Mesenchymal stem cell (in vitro differentiated cells and primary cell): ENCODE measurements around the gene EPOP. TPM values are rescaled to one million over a fixed set of nuclear protein-coding genes. Genes with fewer than 3 reads are reported as not detected.

Experiments
- DNase-seq: peaks from one replicate; pipeline ENCODE4 v3.0.0-alpha.2; 2013
- H2AFZ ChIP-seq: one replicate; pipeline ENCODE4 v1.6.1; 2013; ENCODE audit warnings: low read depth, mild to moderate bottlenecking, control low read depth, inconsistent platforms, low read length, moderate library complexity
- H2AK5ac ChIP-seq: 2 replicates; pipeline ENCODE4 v1.6.1; 2013; ENCODE audit warnings: low read length, moderate library complexity, mild to moderate bottlenecking, inconsistent platforms; ENCODE audit not compliant: severe bottlenecking
- H2BK120ac ChIP-seq: one replicate; pipeline ENCODE4 v1.6.1; 2013; ENCODE audit warnings: low read depth, mild to moderate bottlenecking, inconsistent platforms, low read length, moderate library complexity
- H2BK12ac ChIP-seq, 2 experiments: one replicate each; pipeline ENCODE4 v1.6.1; 2013; ENCODE audit warnings: inconsistent platforms in 2 of 2, low read length in 2 of 2, mild to moderate bottlenecking in 2 of 2, moderate library complexity in 2 of 2, control low read depth in 1 of 2
- H2BK15ac ChIP-seq: one replicate; pipeline ENCODE4 v1.6.1; 2013; ENCODE audit warnings: mild to moderate bottlenecking, low read depth, inconsistent platforms; ENCODE audit not compliant: poor library complexity, severe bottlenecking
- H2BK5ac ChIP-seq: 2 replicates; pipeline ENCODE4 v1.6.1; 2013; ENCODE audit warnings: low read depth, mild to moderate bottlenecking, low read length, control low read depth, inconsistent platforms; ENCODE audit not compliant: poor library complexity, severe bottlenecking
- H3K14ac ChIP-seq, 2 experiments: one replicate each; pipeline ENCODE4 v1.6.1; 2013; ENCODE audit warnings: inconsistent platforms in 2 of 2, low read length in 2 of 2, control low read depth in 1 of 2, mild to moderate bottlenecking in 1 of 2, moderate library complexity in 1 of 2
- H3K18ac ChIP-seq, 2 experiments: one replicate each; pipeline ENCODE4 v1.6.1; 2013; ENCODE audit warnings: inconsistent platforms in 2 of 2, low read length in 2 of 2, control low read depth in 1 of 2, low read depth in 1 of 2, mild to moderate bottlenecking in 1 of 2
- H3K23ac ChIP-seq, 2 experiments: one replicate each; pipeline ENCODE4 v1.6.1; 2013; ENCODE audit warnings: inconsistent platforms in 2 of 2, low read length in 2 of 2, mild to moderate bottlenecking in 2 of 2, moderate library complexity in 2 of 2, control low read depth in 1 of 2
- H3K27ac ChIP-seq: 2 replicates; pipeline ENCODE4 v1.5.1; 2013; ENCODE audit warnings: mild to moderate bottlenecking, moderate library complexity, low read length, control low read depth, inconsistent platforms; ENCODE audit not compliant: poor library complexity, severe bottlenecking
- H3K27me3 ChIP-seq, 2 experiments: 2 replicates each; pipeline versions ENCODE4 v1.6.1 to v1.7.0; 2013; ENCODE audit warnings: low read length in 2 of 2, mild to moderate bottlenecking in 2 of 2, moderate library complexity in 2 of 2, control low read depth in 1 of 2, inconsistent platforms in 1 of 2; ENCODE audit not compliant: control insufficient read depth in 1 of 2, insufficient read depth in 1 of 2
- H3K36me3 ChIP-seq, 2 experiments: 2 replicates each; pipeline versions ENCODE4 v1.6.1 to v1.7.0; 2013; ENCODE audit warnings: low read length in 2 of 2, control low read depth in 1 of 2, inconsistent platforms in 1 of 2, low read depth in 1 of 2, mild to moderate bottlenecking in 1 of 2; ENCODE audit not compliant: insufficient read depth in 2 of 2, control insufficient read depth in 1 of 2
- H3K4ac ChIP-seq, 2 experiments: one replicate each; pipeline ENCODE4 v1.6.1; 2013; ENCODE audit warnings: inconsistent platforms in 2 of 2, low read length in 2 of 2, mild to moderate bottlenecking in 2 of 2, moderate library complexity in 2 of 2, control low read depth in 1 of 2, low read depth in 1 of 2
- H3K4me1 ChIP-seq: 2 replicates; pipeline ENCODE4 v1.6.1; 2013; ENCODE audit warnings: low read depth, low read length, control low read depth; ENCODE audit not compliant: control insufficient read depth, insufficient read depth
- H3K4me2 ChIP-seq: 2 replicates; pipeline ENCODE4 v1.6.1; 2013; ENCODE audit warnings: low read length, mild to moderate bottlenecking, inconsistent platforms; ENCODE audit not compliant: poor library complexity, severe bottlenecking
- H3K4me3 ChIP-seq, 2 experiments: 2 replicates each; pipeline versions ENCODE4 v1.5.1 to v1.7.0; 2013; ENCODE audit warnings: low read length in 2 of 2, mild to moderate bottlenecking in 2 of 2, control low read depth in 1 of 2, low read depth in 1 of 2; ENCODE audit not compliant: insufficient read depth in 1 of 2
- H3K79me1 ChIP-seq: replicated peaks from 2 replicates; pipeline ENCODE4 v1.6.1; 2013; ENCODE audit warnings: mild to moderate bottlenecking, control low read depth, low read length, inconsistent platforms; ENCODE audit not compliant: poor library complexity, severe bottlenecking
- H3K9ac ChIP-seq: 2 replicates; pipeline ENCODE4 v1.7.0; 2013; ENCODE audit warnings: mild to moderate bottlenecking, low read length, moderate library complexity
- H3K9me3 ChIP-seq: 2 replicates; pipeline ENCODE4 v1.7.0; 2013; ENCODE audit warnings: mild to moderate bottlenecking, low read length; ENCODE audit not compliant: control insufficient read depth
- H4K8ac ChIP-seq: one replicate; pipeline ENCODE4 v1.6.1; 2013; ENCODE audit warnings: inconsistent platforms, mild to moderate bottlenecking, low read length, moderate library complexity
- H4K91ac ChIP-seq: one replicate; pipeline ENCODE4 v1.6.1; 2013; ENCODE audit warnings: mild to moderate bottlenecking, low read length, inconsistent platforms
- WGBS: methylation state at CpG from one replicate; pipeline ENCODE4 v1.1.7; 2013; ENCODE audit warnings: mixed read lengths; 5-methylcytosine and 5-hydroxymethylcytosine counted together
- polyA plus RNA-seq, 2 experiments: library from polyadenylated mRNA; stranded (reverse); fragments of 200-250 nt; gene quantifications; one replicate each; pipeline ENCODE4 v1.2.3, GENCODE V29; 2013

EPOP gene
- polyA plus RNA-seq (2013, experiment 1 of 2): 0.47 TPM
- polyA plus RNA-seq (2013, experiment 2 of 2): 0.48 TPM

DNA sequence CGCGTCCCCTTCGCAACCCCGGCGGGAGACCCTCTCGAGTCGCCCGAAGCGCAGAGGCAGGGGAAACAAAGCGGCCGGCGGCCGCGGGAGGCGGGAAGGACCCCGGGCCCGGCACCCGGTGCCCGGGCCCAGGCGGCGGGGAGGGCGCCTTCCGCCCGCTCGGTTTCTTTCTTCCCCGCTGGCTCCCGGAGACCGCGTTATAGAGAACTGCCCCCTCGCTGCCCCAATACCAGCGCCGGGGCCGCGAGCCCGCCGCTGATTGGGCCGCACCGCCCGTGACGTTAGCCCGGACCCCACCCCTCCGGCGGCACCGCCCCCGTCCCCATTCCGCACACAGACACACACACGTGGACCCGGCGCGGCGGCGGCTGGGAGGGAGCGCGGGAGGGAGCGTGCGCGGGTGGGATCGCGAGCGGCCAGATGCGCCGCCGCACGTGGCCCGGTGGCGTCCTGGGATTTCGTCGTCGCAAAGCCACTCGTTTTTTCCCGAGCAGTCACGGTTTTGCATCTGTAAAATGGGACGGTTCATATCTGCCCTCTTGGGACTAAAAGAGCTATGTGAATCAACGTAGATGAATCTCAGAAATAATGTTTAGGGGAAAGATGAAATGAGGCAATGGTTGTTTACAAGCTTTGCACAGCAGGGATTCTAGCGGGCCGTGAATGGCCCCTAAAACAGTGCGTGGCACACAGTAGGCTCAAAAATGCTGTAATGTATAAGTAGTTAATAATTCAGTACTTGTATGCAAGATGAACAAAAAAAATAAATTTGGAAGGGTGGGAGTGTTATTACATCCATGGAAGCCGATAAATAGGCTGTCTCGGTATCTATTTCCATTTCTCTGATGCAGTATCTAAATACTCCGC is at the start of gene EPOP:
Gene EPOP, minus strand, starts transcription at position 209 of the 867 bp plus-strand sequence. CDS start 462 bp downstream, outside the sequence.
- WGBS: 4% methylated on average over 77 of the region's 80 CpGs
- H3K9ac ChIP-seq: peak within 1 kb of the TSS; percentile 64
- H2BK120ac ChIP-seq: peak within 1 kb of the TSS; percentile 19
- H3K23ac ChIP-seq: peak within 1 kb of the TSS in 1 of 2 experiments; percentile 66
- H3K79me1 ChIP-seq: no peaks in the 10 kb centered on the region
- peak within 1 kb of the TSS; percentile 90 for H2BK15ac ChIP-seq
- no peaks in the 10 kb centered on the region for H3K36me3 ChIP-seq
- no peak within 1 kb of the TSS for H2AK5ac ChIP-seq
- peak within 1 kb of the TSS; percentile 85 for H3K4me2 ChIP-seq
- peak; percentile 82 for DNase-seq
- H2BK12ac ChIP-seq: peak within 1 kb of the TSS in 1 of 2 experiments; percentile 50
- no peak within 1 kb of the TSS for H2BK5ac ChIP-seq
- no peaks in the 10 kb centered on the region for H3K9me3 ChIP-seq
- no peak within 1 kb of the TSS for H3K27ac ChIP-seq
- H3K4me3 ChIP-seq: peak within 1 kb of the TSS; percentile 50 to 72
- H3K14ac ChIP-seq: no peak within 1 kb of the TSS
- no peak within 1 kb of the TSS for H2AFZ ChIP-seq
- H4K8ac ChIP-seq: peak within 1 kb of the TSS; percentile 51
- H3K18ac ChIP-seq: no peak within 1 kb of the TSS
- no peak within 1 kb of the TSS for H3K4ac ChIP-seq
- peaks cover 18% of the 10 kb centered on the region for H3K4me1 ChIP-seq
- H4K91ac ChIP-seq: no peak within 1 kb of the TSS
- H3K27me3 ChIP-seq: peaks cover 40 to 48% of the 10 kb centered on the region in 2 experiments

DNA sequence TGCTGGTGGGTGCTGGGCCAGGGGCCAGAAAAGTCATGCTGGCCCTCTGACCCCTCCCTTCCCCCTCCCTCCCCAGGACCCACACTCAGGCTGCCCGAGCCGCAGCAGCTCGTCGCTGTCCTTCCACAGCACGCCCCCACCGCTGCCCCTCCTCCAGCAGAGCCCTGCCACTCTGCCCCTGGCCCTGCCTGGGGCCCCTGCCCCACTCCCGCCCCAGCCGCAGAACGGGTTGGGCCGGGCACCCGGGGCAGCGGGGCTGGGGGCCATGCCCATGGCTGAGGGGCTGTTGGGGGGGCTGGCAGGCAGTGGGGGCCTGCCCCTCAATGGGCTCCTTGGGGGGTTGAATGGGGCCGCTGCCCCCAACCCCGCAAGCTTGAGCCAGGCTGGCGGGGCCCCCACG is 47.0 kb upstream of the EPOP start:
- Histone ChIP-seq H4K91ac (no peak overlapping the region), H3K9me3 (no peaks in the 10 kb centered on the region), H3K18ac (no peak overlapping the region), H3K14ac (no peak overlapping the region), H2AFZ (no peak overlapping the region), H3K4me3 (no peak overlapping the region), H2BK120ac (no peak overlapping the region), H2BK5ac (no peak overlapping the region), H3K27me3 (no peaks in the 10 kb centered on the region), H2AK5ac (no peak overlapping the region), H3K9ac (no peak overlapping the region), H3K4me2 (no peak overlapping the region), H3K27ac (no peak overlapping the region), H2BK12ac (no peak overlapping the region), H3K79me1 (peaks cover 1% of the 10 kb centered on the region), H3K4me1 (peaks cover 8% of the 10 kb centered on the region), H4K8ac (no peak overlapping the region), H3K36me3 (peaks cover 60 to 68% of the 10 kb centered on the region in 2 experiments), H2BK15ac (no peak overlapping the region), H3K23ac (no peak overlapping the region), H3K4ac (no peak overlapping the region)
- 95% methylated on average over 12 of the region's 16 CpGs for WGBS
- no peak for DNase-seq

DNA sequence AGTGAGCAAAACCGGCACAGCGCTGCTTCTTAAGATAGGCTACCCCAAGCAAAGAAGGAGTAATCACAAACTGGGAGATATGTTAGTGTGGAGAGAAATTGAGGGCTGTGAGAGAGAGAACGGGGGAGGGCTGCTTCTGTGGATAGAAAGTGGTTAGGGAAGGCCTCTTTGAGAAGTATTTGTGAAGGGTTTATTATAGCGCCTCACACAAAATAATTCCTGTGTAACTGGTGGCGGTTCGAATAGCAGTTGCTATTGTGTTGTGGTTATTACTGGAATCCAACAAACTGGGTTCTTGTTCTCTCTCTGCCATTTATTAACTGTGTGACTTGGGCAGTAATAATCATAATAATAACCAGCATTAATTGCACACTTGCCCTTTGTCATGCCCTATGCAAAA is 46.2 kb upstream of the EPOP start:
- H3K4me3 ChIP-seq: no peak overlapping the region
- H4K8ac ChIP-seq: no peak overlapping the region
- no peaks in the 10 kb centered on the region for H3K9me3 ChIP-seq
- H2BK5ac ChIP-seq: no peak overlapping the region
- DNase-seq: no peak
- H2BK12ac ChIP-seq: no peak overlapping the region
- H3K4ac ChIP-seq: no peak overlapping the region
- no peak overlapping the region for H2AFZ ChIP-seq
- no peak overlapping the region for H3K23ac ChIP-seq
- no peak overlapping the region for H4K91ac ChIP-seq
- H2BK120ac ChIP-seq: no peak overlapping the region
- H3K4me1 ChIP-seq: peaks cover 8% of the 10 kb centered on the region
- peaks cover 68 to 76% of the 10 kb centered on the region in 2 experiments for H3K36me3 ChIP-seq
- no peaks in the 10 kb centered on the region for H3K27me3 ChIP-seq
- H3K18ac ChIP-seq: no peak overlapping the region
- no peak overlapping the region for H3K27ac ChIP-seq
- H3K4me2 ChIP-seq: no peak overlapping the region
- 99% methylated on average over 4 of the region's 6 CpGs for WGBS
- H3K9ac ChIP-seq: no peak overlapping the region
- no peak overlapping the region for H3K14ac ChIP-seq
- no peak overlapping the region for H2AK5ac ChIP-seq
- peaks cover 1% of the 10 kb centered on the region for H3K79me1 ChIP-seq
- H2BK15ac ChIP-seq: no peak overlapping the region

DNA sequence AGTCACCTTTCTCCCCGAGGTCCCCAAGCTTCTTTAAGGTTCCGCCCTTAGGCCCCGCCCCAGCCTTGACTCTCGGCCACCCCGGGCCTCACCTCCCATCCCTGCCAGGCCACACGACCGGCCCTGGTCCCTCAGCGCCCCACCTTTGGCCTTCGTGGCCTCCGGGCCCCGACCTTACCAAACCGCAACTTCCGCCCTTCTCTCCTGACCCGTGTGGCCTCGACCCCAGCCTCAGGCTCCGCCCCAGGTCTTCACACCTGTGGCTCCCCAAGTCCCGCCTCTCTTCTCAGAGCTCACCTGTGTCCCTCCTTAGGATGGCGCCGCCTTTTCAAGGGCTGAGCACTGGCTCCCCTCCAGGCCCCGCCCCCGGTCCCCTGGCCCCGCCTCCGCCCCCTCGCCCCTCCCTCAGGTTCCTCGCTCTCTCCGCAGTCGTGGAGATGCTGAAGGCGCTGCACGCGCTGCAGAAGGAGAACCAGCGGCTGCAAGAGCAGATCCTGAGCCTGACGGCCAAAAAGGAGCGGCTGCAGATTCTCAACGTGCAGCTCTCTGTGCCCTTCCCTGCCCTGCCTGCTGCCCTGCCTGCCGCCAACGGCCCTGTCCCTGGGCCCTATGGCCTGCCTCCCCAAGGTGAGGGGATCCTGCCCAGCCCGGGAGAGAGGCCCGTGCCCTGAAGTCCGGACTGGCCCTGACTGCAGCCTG is 45.3 kb upstream of the EPOP start:
- Histone ChIP-seq H2AFZ (no peak overlapping the region), H2BK12ac (no peak overlapping the region), H3K36me3 (peaks cover 76 to 77% of the 10 kb centered on the region in 2 experiments), H2BK5ac (no peak overlapping the region), H3K9ac (no peak overlapping the region), H3K14ac (no peak overlapping the region), H4K8ac (peak overlapping the region; percentile 73), H3K27me3 (no peaks in the 10 kb centered on the region), H2AK5ac (no peak overlapping the region), H3K4ac (no peak overlapping the region), H4K91ac (no peak overlapping the region), H3K23ac (no peak overlapping the region), H3K4me1 (peaks cover 10% of the 10 kb centered on the region), H3K18ac (no peak overlapping the region), H3K4me2 (no peak overlapping the region), H2BK15ac (no peak overlapping the region), H2BK120ac (no peak overlapping the region), H3K4me3 (no peak overlapping the region), H3K79me1 (peaks cover 1% of the 10 kb centered on the region), H3K27ac (no peak overlapping the region), H3K9me3 (no peaks in the 10 kb centered on the region)
- 46% methylated on average over 39 of the region's 39 CpGs for WGBS
- DNase-seq: no peak
